ENCODE results near the gene CLEC4G. TPM values are rescaled to one million over a fixed set of nuclear protein-coding genes. Genes with fewer than 3 reads are reported as not detected.

The CLEC4G gene
- total RNA-seq, 2 donors from 2014 or later = 0.57 TPM; not detected in 1

DNA sequence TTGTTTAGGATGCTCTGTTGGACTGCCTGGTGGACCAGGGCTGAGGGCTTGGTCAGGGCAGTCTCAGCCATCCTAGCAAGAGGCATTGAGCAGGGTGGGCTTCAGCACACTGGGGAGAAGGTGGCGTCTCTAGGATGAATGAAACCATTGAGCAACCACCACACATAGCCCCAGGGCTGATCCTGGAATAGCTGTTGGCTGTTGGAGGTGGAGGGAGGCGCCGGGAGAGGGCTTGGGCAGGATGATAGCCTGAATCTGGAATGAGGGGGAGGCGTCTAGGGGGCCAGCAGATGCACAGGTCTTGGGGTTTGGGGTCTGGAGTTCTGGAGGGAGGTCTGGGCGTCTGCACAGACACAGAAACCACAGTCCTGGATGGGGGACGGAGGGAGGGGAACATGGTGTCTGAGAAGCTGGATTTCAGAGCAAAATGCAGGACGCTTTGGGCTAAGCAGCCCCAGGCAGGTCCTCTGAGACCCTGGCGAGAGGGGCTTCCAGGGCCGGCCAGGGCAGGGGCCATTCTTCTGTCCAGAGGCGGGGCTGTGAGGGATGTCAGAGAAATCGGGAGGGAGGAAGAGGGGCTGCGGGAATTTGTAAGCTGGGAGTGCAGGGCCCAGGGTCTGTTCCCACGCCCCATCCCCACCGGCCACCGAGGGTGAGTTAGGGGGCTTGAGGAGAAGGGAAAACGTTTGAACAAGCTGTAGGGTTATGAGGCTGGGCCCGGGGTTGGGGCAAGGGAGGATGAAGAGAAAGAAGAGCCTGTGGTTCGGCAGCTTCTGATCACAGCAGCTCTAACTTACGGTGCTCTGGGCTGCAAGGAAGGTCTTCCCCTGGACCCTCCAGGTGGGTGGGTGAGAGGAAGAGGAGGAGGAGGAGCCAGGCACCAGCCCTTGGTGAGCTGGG lies 46.1 kb downstream of the CLEC4G start:
- 40% methylated on average over 19 of the region's 19 CpGs for WGBS
- TF ChIP-seq POLR2AphosphoS5 (IDR thresholded peaks at IDR 0.05) (no peak), POLR2A (IDR thresholded peaks at IDR 0.05) (no peak), CTCF (IDR thresholded peaks at IDR 0.05) (no peak)
- Histone ChIP-seq H3K4me3 (no peak overlapping the region), H3K9me3 (no peaks in the 10 kb centered on the region), H3K36me3 (peaks cover 0 to 10% of the 10 kb centered on the region in 2 donors), H3K27me3 (replicated peaks; ENCODE audit: insufficient read depth) (no peaks in the 10 kb centered on the region), H3K4me1 (replicated peaks) (no peaks in the 10 kb centered on the region), H3K27ac (no peak overlapping the region)
- intact Hi-C loops (cut with DNase I) = loop anchor here (2.0 kb wide), 1 partner anchor 35 kb away; no protein-coding TSS in a partner anchor
- no peak for DNase-seq (ENCODE audit: low spot score)

GRCh38 chr19:7682175-7682855 lies 49.6 kb downstream of the CLEC4G start:
- intact Hi-C loops (cut with DNase I) = no loop called here
- no peak for TF ChIP-seq POLR2AphosphoS5 (IDR thresholded peaks at IDR 0.05)
- no peak for TF ChIP-seq POLR2A (IDR thresholded peaks at IDR 0.05)
- H3K27ac ChIP-seq = no peak overlapping the region

DNA sequence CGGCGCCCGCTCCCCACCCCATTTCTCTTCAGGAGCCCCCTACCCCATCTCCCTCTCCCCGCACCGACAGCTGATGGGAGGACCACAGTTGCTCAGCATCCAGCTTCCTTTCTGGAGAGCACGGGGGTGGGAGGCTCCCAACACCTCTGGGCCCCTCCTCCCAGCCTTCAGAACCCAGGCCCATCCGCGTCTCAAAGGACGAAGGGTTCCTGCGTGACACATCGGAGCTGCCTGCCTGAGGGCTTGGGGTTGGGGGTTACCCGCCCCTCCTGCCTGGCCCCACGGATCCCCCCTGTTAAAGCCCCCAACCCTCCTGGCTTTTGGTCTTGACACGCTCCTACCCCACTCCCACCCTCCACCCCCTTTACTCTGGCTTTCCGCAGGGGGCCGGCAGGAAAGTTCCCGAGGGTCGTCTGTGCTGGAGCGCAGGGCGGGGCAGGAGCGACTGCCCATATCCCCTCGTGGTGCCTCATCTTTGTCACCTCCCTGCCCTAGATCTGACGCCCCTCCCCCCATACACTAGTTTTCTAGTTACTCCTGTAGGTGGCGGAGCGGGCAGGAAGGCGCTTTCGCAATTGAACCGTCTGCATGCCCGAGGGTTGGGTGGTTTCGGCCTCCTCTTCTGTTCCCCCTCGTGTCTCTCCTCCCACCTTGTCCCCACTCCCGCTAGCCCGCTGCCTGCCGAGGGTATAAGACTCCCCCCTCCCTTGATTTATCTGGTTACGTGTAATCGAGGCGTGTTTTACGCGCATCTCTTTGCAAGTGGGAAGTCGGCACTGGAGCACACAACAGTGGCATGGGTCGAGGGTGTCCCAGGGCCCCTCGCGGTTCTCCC lies 50.4 kb downstream of the CLEC4G start:
- peak; percentile 69 for DNase-seq (ENCODE audit: low spot score)
- Histone ChIP-seq H3K36me3 (peaks cover 0 to 10% of the 10 kb centered on the region in 2 donors), H3K4me3 (peak overlapping the region; percentile 100), H3K4me1 (replicated peaks) (no peaks in the 10 kb centered on the region), H3K27ac (peak overlapping the region; percentile 90 to 91), H3K27me3 (replicated peaks; ENCODE audit: insufficient read depth) (no peaks in the 10 kb centered on the region), H3K9me3 (no peaks in the 10 kb centered on the region)
- WGBS = 8% methylated on average over 40 of the region's 43 CpGs
- intact Hi-C loops (cut with DNase I) = no loop called here
- TF ChIP-seq POLR2AphosphoS5 (IDR thresholded peaks at IDR 0.05) (peak; percentile 67), CTCF (IDR thresholded peaks at IDR 0.05) (peak in 3 of 4 experiments; percentile 42 to 69 (median 61)), POLR2A (IDR thresholded peaks at IDR 0.05) (no peak)

More at GRCh38 chr19:7682175-7682855, 49.6 kb downstream of the CLEC4G start:
- DNase-seq (ENCODE audit: low spot score) = no peak
- peaks cover 0 to 10% of the 10 kb centered on the region in 2 donors for H3K36me3 ChIP-seq
- no peaks in the 10 kb centered on the region for H3K9me3 ChIP-seq
- peak overlapping the region; percentile 100 for H3K4me3 ChIP-seq
- no peaks in the 10 kb centered on the region for H3K27me3 ChIP-seq (replicated peaks; ENCODE audit: insufficient read depth)
- 84% methylated on average over 69 of the region's 74 CpGs for WGBS
- no peaks in the 10 kb centered on the region for H3K4me1 ChIP-seq (replicated peaks)

DNA sequence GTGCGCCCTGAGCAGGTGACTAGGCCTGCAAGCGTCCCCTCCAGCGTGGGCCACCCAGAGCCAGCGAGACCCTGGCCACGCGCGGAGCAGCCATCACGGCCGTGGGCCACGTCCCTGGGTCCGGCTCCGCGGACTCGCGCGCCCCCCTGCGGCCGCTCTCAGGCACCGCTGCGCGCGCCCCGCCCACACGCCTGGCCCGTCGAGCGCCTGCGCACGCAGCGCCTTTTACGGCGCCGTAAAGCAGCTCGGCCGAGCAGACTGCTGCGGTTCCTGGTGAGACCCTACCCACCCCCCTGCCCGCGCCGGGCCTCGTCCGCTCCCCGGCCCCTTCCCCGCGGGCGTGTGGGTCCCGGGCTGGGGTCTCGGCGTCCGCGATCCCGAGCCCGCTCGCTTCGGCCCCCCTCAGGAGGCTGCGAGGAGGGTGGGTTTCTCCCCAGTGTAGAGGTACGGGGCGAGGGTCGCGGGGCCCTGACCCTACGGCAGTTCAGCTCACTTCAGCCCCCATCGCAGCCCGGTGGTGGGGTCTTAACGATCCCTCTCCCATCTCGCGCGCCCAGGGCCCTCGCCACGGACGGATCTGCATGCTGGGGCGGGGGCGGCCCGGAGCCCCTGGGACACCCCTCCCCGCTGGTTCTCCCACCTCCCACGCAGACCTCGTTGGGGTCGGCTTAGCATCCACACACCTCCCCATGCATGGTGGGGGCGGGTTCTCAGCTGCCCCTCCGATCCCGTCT lies 51.1 kb downstream of the CLEC4G start, which contains the start of gene TRAPPC5:
TSS of gene TRAPPC5 (plus strand) at position 228 of the 734 bp plus-strand sequence. CDS start 1,421 bp downstream, outside the sequence.
- TF ChIP-seq POLR2AphosphoS5 (IDR thresholded peaks at IDR 0.05) = peak; percentile 79
- TF ChIP-seq POLR2A (IDR thresholded peaks at IDR 0.05) = peak; percentile 78
- TF ChIP-seq CTCF (IDR thresholded peaks at IDR 0.05) = peak; percentile 93 to 100 (median 98)
- under 1% methylated on average over 45 of the region's 79 CpGs for WGBS
- H3K27me3 ChIP-seq (replicated peaks; ENCODE audit: insufficient read depth) = no peaks in the 10 kb centered on the region
- H3K27ac ChIP-seq = peak within 1 kb of the TSS; percentile 90 to 91
- DNase-seq (ENCODE audit: low spot score) = peak; percentile 78
- H3K36me3 ChIP-seq = peaks cover 0 to 10% of the 10 kb centered on the region in 2 donors
- intact Hi-C loops (cut with DNase I) = no loop called here
- no peaks in the 10 kb centered on the region for H3K4me1 ChIP-seq (replicated peaks)
- H3K4me3 ChIP-seq = peak within 1 kb of the TSS; percentile 100
- H3K9me3 ChIP-seq = no peaks in the 10 kb centered on the region
